ENCODE measurements around the gene PGC. TPM values are rescaled to one million over a fixed set of nuclear protein-coding genes. Genes with fewer than 3 reads are reported as not detected.

Gene PGC
- polyA plus RNA-seq, 1 of the 3 experiments (the other 2 are of a cell fraction), result not detected

DNA sequence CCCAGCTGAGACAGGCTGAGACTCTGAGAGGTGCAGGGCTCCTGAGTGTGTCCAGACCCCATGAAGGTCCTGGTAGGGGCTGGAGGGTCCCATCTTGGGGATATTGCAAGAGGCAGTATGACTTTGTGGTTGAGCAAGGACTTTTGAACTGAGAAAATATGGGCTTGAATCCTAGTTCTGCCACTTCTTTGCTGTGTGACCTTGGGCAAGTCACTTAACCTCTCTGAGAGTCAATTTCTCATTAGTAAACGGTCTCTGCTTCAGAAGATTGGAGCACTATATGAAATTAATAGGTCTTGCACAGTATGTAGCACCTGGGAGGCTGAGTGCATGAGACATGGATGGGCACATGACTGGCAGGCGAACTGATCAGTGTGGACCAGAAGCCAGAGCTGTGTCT lies 54.5 kb downstream of the PGC start:
- peaks cover 14% of the 10 kb centered on the region for H3F3A ChIP-seq (replicated peaks; ENCODE audit: insufficient read depth)
- H3K4me3 ChIP-seq (ENCODE audit: low read depth in 2 of 2, low read length in 1 of 2), result no peak overlapping the region
- H3K9me3 ChIP-seq, result no peaks in the 10 kb centered on the region
- H4K20me1 ChIP-seq (ENCODE audit: insufficient read depth), result no peaks in the 10 kb centered on the region
- no peaks in the 10 kb centered on the region for H3K79me2 ChIP-seq (ENCODE audit: insufficient read depth)
- H3K9me2 ChIP-seq, result no peaks in the 10 kb centered on the region
- ChIA-PET CTCF (interaction anchor here (0.6 to 19.4 kb wide), 6 partner anchors 8 to 323 kb away, joined by 3 to 504 read pairs (median 31); no protein-coding TSS in a partner anchor), POLR2A (no interaction called here)
- H3K9ac ChIP-seq, result no peak overlapping the region
- DNase-seq, result no peak
- peaks cover 4 to 20% of the 10 kb centered on the region in 2 experiments for H3K4me1 ChIP-seq (ENCODE audit: control insufficient read depth in 1 of 2, insufficient read depth in 2 of 2, low read depth in 1 of 2, low read length in 1 of 2)
- no peak overlapping the region for H2AFZ ChIP-seq (ENCODE audit: low read depth)
- peaks cover 0 to 6% of the 10 kb centered on the region in 2 experiments for H3K36me3 ChIP-seq (replicated peaks in 1 of 2; ENCODE audit: control insufficient read depth in 1 of 2, insufficient read depth in 2 of 2, low read length in 1 of 2)
- no peaks in the 10 kb centered on the region for H3K27me3 ChIP-seq (ENCODE audit: insufficient read depth)
- no peak overlapping the region for H3K27ac ChIP-seq (ENCODE audit: low read depth in 2 of 2, low read length in 1 of 2)
- no peak overlapping the region for H3K4me2 ChIP-seq
- 93% methylated on average over 2 of the region's 2 CpGs for WGBS (ENCODE audit: low lambda C conversion rate)
- TF ChIP-seq RXRA (IDR thresholded peaks at IDR 0.05; ENCODE audit: borderline replicate concordance, low read depth), result no peak
- no peak for TF ChIP-seq FOXJ3 (CRISPR knock-in tag; IDR thresholded peaks at IDR 0.05)
- no peak for TF ChIP-seq RCOR1 (IDR thresholded peaks at IDR 0.05; ENCODE audit: low read length)
- no peak for TF ChIP-seq EZH2phosphoT487 (IDR thresholded peaks at IDR 0.05; ENCODE audit: borderline replicate concordance, low read depth)
- TF ChIP-seq TEAD4 (IDR thresholded peaks at IDR 0.05; ENCODE audit: borderline replicate concordance, insufficient read depth), result no peak
- TF ChIP-seq JUND (IDR thresholded peaks at IDR 0.05), result no peak
- TF ChIP-seq, protein P1, sequence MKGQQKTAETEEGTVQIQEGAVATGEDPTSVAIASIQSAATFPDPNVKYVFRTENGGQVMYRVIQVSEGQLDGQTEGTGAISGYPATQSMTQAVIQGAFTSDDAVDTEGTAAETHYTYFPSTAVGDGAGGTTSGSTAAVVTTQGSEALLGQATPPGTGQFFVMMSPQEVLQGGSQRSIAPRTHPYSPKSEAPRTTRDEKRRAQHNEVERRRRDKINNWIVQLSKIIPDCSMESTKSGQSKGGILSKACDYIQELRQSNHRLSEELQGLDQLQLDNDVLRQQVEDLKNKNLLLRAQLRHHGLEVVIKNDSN (IDR thresholded peaks at IDR 0.05; ENCODE audit: borderline replicate concordance, low read depth), result no peak
- no peak for TF ChIP-seq YY1 (IDR thresholded peaks at IDR 0.05; ENCODE audit: low read depth)
- TF ChIP-seq EP300 (IDR thresholded peaks at IDR 0.05; ENCODE audit: borderline replicate concordance in 1 of 2, low read depth in 1 of 2, low read length in 1 of 2), result no peak
- TF ChIP-seq, protein P2, sequence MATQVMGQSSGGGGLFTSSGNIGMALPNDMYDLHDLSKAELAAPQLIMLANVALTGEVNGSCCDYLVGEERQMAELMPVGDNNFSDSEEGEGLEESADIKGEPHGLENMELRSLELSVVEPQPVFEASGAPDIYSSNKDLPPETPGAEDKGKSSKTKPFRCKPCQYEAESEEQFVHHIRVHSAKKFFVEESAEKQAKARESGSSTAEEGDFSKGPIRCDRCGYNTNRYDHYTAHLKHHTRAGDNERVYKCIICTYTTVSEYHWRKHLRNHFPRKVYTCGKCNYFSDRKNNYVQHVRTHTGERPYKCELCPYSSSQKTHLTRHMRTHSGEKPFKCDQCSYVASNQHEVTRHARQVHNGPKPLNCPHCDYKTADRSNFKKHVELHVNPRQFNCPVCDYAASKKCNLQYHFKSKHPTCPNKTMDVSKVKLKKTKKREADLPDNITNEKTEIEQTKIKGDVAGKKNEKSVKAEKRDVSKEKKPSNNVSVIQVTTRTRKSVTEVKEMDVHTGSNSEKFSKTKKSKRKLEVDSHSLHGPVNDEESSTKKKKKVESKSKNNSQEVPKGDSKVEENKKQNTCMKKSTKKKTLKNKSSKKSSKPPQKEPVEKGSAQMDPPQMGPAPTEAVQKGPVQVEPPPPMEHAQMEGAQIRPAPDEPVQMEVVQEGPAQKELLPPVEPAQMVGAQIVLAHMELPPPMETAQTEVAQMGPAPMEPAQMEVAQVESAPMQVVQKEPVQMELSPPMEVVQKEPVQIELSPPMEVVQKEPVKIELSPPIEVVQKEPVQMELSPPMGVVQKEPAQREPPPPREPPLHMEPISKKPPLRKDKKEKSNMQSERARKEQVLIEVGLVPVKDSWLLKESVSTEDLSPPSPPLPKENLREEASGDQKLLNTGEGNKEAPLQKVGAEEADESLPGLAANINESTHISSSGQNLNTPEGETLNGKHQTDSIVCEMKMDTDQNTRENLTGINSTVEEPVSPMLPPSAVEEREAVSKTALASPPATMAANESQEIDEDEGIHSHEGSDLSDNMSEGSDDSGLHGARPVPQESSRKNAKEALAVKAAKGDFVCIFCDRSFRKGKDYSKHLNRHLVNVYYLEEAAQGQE (IDR thresholded peaks at IDR 0.05; ENCODE audit: low read depth, low read length), result no peak
- TF ChIP-seq, protein P3, sequence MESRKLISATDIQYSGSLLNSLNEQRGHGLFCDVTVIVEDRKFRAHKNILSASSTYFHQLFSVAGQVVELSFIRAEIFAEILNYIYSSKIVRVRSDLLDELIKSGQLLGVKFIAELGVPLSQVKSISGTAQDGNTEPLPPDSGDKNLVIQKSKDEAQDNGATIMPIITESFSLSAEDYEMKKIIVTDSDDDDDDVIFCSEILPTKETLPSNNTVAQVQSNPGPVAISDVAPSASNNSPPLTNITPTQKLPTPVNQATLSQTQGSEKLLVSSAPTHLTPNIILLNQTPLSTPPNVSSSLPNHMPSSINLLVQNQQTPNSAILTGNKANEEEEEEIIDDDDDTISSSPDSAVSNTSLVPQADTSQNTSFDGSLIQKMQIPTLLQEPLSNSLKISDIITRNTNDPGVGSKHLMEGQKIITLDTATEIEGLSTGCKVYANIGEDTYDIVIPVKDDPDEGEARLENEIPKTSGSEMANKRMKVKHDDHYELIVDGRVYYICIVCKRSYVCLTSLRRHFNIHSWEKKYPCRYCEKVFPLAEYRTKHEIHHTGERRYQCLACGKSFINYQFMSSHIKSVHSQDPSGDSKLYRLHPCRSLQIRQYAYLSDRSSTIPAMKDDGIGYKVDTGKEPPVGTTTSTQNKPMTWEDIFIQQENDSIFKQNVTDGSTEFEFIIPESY (IDR thresholded peaks at IDR 0.05; ENCODE audit: borderline replicate concordance, low read depth), result no peak
- TF ChIP-seq RAD21 (IDR thresholded peaks at IDR 0.05; ENCODE audit: low read length), result no peak
- no peak for TF ChIP-seq RFX5 (IDR thresholded peaks at IDR 0.05; ENCODE audit: low read length)
- no peak for TF ChIP-seq TAF1 (IDR thresholded peaks at IDR 0.05; ENCODE audit: borderline replicate concordance, low read depth, low read length)
- no peak for TF ChIP-seq SMC3 (IDR thresholded peaks at IDR 0.05; ENCODE audit: low read depth, low read length)
- TF ChIP-seq FOSL2 (IDR thresholded peaks at IDR 0.05; ENCODE audit: borderline replicate concordance, low read depth), result no peak
- TF ChIP-seq GATA2 (CRISPR knock-in tag; IDR thresholded peaks at IDR 0.05), result no peak
- TF ChIP-seq, protein P4, sequence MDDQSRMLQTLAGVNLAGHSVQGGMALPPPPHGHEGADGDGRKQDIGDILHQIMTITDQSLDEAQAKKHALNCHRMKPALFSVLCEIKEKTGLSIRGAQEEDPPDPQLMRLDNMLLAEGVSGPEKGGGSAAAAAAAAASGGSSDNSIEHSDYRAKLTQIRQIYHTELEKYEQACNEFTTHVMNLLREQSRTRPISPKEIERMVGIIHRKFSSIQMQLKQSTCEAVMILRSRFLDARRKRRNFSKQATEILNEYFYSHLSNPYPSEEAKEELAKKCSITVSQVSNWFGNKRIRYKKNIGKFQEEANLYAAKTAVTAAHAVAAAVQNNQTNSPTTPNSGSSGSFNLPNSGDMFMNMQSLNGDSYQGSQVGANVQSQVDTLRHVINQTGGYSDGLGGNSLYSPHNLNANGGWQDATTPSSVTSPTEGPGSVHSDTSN (IDR thresholded peaks at IDR 0.05), result no peak
- no peak for TF ChIP-seq NFIC (IDR thresholded peaks at IDR 0.05; ENCODE audit: borderline replicate concordance)
- TF ChIP-seq, protein P5, sequence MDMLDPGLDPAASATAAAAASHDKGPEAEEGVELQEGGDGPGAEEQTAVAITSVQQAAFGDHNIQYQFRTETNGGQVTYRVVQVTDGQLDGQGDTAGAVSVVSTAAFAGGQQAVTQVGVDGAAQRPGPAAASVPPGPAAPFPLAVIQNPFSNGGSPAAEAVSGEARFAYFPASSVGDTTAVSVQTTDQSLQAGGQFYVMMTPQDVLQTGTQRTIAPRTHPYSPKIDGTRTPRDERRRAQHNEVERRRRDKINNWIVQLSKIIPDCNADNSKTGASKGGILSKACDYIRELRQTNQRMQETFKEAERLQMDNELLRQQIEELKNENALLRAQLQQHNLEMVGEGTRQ (IDR thresholded peaks at IDR 0.05; ENCODE audit: borderline replicate concordance, low read depth, low read length), result no peak
